Measurements from ENCODE around the gene CLIP3. TPM values are rescaled to one million over a fixed set of nuclear protein-coding genes. Genes with fewer than 3 reads are reported as not detected.
"Not testable (repeated sequence)": the region's sequence is repeated elsewhere in the genome, so short reads cannot be mapped to it uniquely, and the experiment has no call there.

CLIP3 gene
- polyA plus RNA-seq, 3 donors, result 0.24 TPM; not detected in 2

DNA sequence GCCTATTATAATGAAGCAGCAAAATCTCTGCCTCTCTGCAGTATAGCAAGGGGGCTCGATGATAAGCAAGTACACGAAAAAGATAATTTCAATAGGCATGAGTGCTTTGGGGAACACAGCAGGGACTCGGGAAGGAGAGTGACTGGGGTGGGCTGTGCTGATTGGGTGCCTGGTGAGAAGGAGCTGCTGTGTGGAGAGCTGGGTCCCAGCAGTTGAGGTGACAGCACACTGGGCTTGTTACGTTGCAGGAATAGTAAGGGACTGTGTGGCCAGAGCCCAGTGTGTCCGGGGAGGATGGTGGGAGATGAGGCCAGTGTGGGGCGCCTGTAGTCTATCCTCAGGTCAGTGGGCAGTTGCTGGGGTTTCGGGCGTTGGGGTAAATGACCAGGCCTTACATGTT lies 39.4 kb upstream of the CLIP3 start:
- H4K20me1 ChIP-seq (ENCODE audit: insufficient read depth, low read length), result no peaks in the 10 kb centered on the region
- Mint-ChIP-seq H3K36me3 (peaks cover 49 to 80% of the 10 kb centered on the region in 2 donors), H3K4me3 (no peak overlapping the region), H3K27ac (peak overlapping the region in 2 of 7 donors; percentile 30 to 46), H3K27me3 (ENCODE audit: low read depth in 3 of 3) (no peaks in the 10 kb centered on the region), H3K4me1 (no peaks in the 10 kb centered on the region), H3K9me3 (peaks cover 0 to 8% (median 0%) of the 10 kb centered on the region in 7 donors)
- H3K27me3 ChIP-seq (ENCODE audit: control insufficient read depth in 2 of 2, insufficient read depth in 2 of 2, low read length in 2 of 2), result no peaks in the 10 kb centered on the region
- DNase-seq, result no peak
- H3K4me2 ChIP-seq (replicated peaks; ENCODE audit: extremely low read depth, low read length, poor library complexity, severe bottlenecking), result no peak overlapping the region
- TF ChIP-seq, protein P1, sequence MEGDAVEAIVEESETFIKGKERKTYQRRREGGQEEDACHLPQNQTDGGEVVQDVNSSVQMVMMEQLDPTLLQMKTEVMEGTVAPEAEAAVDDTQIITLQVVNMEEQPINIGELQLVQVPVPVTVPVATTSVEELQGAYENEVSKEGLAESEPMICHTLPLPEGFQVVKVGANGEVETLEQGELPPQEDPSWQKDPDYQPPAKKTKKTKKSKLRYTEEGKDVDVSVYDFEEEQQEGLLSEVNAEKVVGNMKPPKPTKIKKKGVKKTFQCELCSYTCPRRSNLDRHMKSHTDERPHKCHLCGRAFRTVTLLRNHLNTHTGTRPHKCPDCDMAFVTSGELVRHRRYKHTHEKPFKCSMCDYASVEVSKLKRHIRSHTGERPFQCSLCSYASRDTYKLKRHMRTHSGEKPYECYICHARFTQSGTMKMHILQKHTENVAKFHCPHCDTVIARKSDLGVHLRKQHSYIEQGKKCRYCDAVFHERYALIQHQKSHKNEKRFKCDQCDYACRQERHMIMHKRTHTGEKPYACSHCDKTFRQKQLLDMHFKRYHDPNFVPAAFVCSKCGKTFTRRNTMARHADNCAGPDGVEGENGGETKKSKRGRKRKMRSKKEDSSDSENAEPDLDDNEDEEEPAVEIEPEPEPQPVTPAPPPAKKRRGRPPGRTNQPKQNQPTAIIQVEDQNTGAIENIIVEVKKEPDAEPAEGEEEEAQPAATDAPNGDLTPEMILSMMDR (IDR thresholded peaks at IDR 0.05), result no peak
- no peaks in the 10 kb centered on the region for H3K9me3 ChIP-seq (replicated peaks in 1 of 2; ENCODE audit: control insufficient read depth in 1 of 2, insufficient read depth in 1 of 2, low read length in 2 of 2)
- 96% methylated on average over 7 of the region's 8 CpGs for WGBS (ENCODE audit: insufficient coverage)
- H3K79me2 ChIP-seq (ENCODE audit: insufficient read depth, low read length), result no peaks in the 10 kb centered on the region
- no peak overlapping the region for H3K4me3 ChIP-seq (replicated peaks in 1 of 3; ENCODE audit: low read depth in 2 of 3, low read length in 3 of 3)
- H3K36me3 ChIP-seq (replicated peaks in 1 of 2; ENCODE audit: control insufficient read depth in 1 of 2, insufficient read depth in 2 of 2, low read length in 2 of 2), result peaks cover 33 to 69% of the 10 kb centered on the region in 2 donors
- H3K27ac ChIP-seq (ENCODE audit: low read depth in 1 of 2, low read length in 2 of 2), result peak overlapping the region in 1 of 2 donors; percentile 53
- intact Hi-C loops (cut with micrococcal nuclease), result no loop called here
- no peak overlapping the region for H2AFZ ChIP-seq (ENCODE audit: insufficient read depth, low read depth, low read length, poor library complexity, severe bottlenecking)
- H3K4me1 ChIP-seq (ENCODE audit: control insufficient read depth in 1 of 2, insufficient read depth in 2 of 2, low read length in 2 of 2), result no peaks in the 10 kb centered on the region
- no peak overlapping the region for H3K9ac ChIP-seq (ENCODE audit: insufficient read depth, low read length, poor library complexity, severe bottlenecking)

DNA sequence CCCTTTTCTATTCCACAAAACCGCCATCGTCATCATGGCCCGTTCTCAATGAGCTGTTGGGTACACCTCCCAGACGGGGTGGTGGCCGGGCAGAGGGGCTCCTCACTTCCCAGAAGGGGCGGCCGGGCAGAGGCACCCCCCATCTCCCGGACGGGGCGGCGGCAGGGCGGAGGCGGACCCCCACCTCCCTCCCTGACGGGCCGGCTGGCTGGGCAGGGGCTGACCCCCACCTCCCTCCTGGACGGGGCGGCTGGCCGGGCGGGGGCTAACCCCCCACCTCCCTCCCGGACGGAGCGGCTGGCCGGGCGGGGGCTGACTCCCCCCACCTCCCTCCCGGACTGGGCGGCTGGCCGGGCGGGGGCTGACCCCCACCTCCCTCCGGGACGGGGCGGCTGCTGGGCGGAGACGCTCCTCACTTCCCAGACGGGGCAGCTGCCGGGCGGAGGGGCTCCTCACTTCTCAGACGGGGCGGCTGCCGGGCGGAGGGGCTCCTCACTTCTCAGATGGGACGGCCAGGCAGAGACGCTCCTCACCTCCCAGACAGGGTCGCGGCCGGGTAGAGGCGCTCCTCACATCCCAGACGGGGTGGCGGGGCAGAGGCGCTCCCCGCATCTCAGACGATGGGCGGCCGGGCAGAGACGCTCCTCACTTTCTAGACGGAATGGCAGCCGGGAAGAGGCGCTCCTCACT lies 36.3 kb upstream of the CLIP3 start:
- H3K4me1 Mint-ChIP-seq; H3K9ac ChIP-seq (ENCODE audit: insufficient read depth, low read length, poor library complexity, severe bottlenecking); H3K27ac Mint-ChIP-seq; H3K4me3 ChIP-seq (replicated peaks in 1 of 3; ENCODE audit: low read depth in 2 of 3, low read length in 3 of 3); H3K79me2 ChIP-seq (ENCODE audit: insufficient read depth, low read length); H3K27me3 Mint-ChIP-seq (ENCODE audit: low read depth in 3 of 3); H2AFZ ChIP-seq (ENCODE audit: insufficient read depth, low read depth, low read length, poor library complexity, severe bottlenecking); DNase-seq; H3K9me3 ChIP-seq (replicated peaks in 1 of 2; ENCODE audit: control insufficient read depth in 1 of 2, insufficient read depth in 1 of 2, low read length in 2 of 2); H4K20me1 ChIP-seq (ENCODE audit: insufficient read depth, low read length); H3K27ac ChIP-seq (ENCODE audit: low read depth in 1 of 2, low read length in 2 of 2); H3K27me3 ChIP-seq (ENCODE audit: control insufficient read depth in 2 of 2, insufficient read depth in 2 of 2, low read length in 2 of 2); intact Hi-C loops (cut with micrococcal nuclease); H3K4me2 ChIP-seq (replicated peaks; ENCODE audit: extremely low read depth, low read length, poor library complexity, severe bottlenecking); H3K4me1 ChIP-seq (ENCODE audit: control insufficient read depth in 1 of 2, insufficient read depth in 2 of 2, low read length in 2 of 2); H3K9me3 Mint-ChIP-seq; H3K4me3 Mint-ChIP-seq: not testable (repeated sequence)
- H3K36me3 ChIP-seq (replicated peaks in 1 of 2; ENCODE audit: control insufficient read depth in 1 of 2, insufficient read depth in 2 of 2, low read length in 2 of 2), result peaks cover 51 to 73% of the 10 kb centered on the region in 2 donors
- 100% methylated on average over 2 of the region's 57 CpGs for WGBS (ENCODE audit: insufficient coverage)
- H3K36me3 Mint-ChIP-seq, result peaks cover 55 to 84% of the 10 kb centered on the region in 2 donors

Measured in CD14-positive monocyte (primary cell).